Muscle layer of colon (tissue), 2 donors: ENCODE measurements around the gene INSL3.

Experiments used
- H3K27ac ChIP-seq: one replicate; pipeline ENCODE4 v1.7.0; 2013; ENCODE audit warnings: low read depth, mild to moderate bottlenecking, low read length, moderate library complexity
- H3K27me3 ChIP-seq, 2 donors: one replicate each; pipeline ENCODE4 v1.7.0; 2013; ENCODE audit warnings: low read length in 2 of 2, mild to moderate bottlenecking in 2 of 2; ENCODE audit not compliant: insufficient read depth in 2 of 2, control insufficient read depth in 1 of 2
- H3K36me3 ChIP-seq: one replicate; pipeline ENCODE4 v1.7.0; 2013; ENCODE audit warnings: mild to moderate bottlenecking, low read length; ENCODE audit not compliant: insufficient read depth
- H3K4me1 ChIP-seq: one replicate; pipeline ENCODE4 v1.7.0; 2013; ENCODE audit warnings: mild to moderate bottlenecking, low read length; ENCODE audit not compliant: insufficient read depth
- H3K4me3 ChIP-seq, 2 donors: one replicate each; pipeline ENCODE4 v1.7.0; 2013; ENCODE audit warnings: low read length in 2 of 2, low read depth in 1 of 2, mild to moderate bottlenecking in 1 of 2, moderate library complexity in 1 of 2
- H3K9ac ChIP-seq: one replicate; pipeline ENCODE4 v1.7.0; 2013; ENCODE audit warnings: low read length
- H3K9me3 ChIP-seq: one replicate; pipeline ENCODE4 v1.7.0; 2013; ENCODE audit warnings: mild to moderate bottlenecking, low read length
- donor health status: abdominal sarcoma.
- donor health status: Adenocarcinoma of cecum.

INSL3 gene

DNA sequence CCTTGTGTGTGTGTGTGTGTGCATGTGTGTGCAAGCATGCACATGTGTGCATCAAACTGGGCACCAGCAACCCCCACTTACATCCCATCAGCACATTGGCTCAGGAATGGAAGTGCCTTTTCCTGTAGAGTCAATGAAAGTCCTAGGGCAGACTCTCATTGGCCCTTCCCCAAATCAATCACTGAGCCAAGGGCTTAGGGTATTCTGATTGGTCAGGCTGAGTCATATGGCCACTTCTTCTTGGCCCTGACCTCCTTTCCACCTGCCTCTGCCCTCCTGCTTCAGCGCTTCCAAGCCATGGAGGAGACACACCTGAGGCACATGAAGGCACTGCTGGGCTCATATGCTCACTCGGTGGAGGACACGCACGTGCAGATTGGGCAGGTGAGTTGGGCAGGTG lies 49.1 kb downstream of the INSL3 start:
- Histone ChIP-seq H3K27ac (no peak overlapping the region), H3K36me3 (no peaks in the 10 kb centered on the region), H3K9me3 (no peaks in the 10 kb centered on the region), H3K4me3 (no peak overlapping the region), H3K27me3 (peaks cover 0 to 5% of the 10 kb centered on the region in 2 donors), H3K9ac (no peak overlapping the region), H3K4me1 (no peaks in the 10 kb centered on the region)

DNA sequence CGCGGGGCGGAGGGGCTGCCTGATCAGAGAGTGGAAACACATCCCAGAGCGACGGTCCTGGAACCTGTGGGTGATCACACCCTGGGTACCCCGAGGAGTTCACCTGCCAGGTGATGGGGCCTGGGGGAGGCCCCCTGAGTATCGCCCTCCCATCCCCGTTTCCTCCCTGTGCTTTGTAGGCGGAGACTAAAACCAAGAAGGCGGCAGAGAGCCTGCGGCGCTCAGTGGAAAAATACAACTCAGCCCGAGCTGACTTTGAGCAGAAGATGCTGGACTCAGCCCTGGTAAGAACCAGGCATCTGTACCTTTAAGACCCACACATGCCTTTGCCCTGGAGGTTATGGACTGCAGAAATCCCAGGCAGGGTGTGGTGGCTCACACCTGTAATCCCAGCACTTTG lies 50.7 kb downstream of the INSL3 start:
- H3K27ac ChIP-seq = no peak overlapping the region
- H3K9ac ChIP-seq = no peak overlapping the region
- H3K4me1 ChIP-seq = peaks cover 8% of the 10 kb centered on the region
- no peak overlapping the region for H3K4me3 ChIP-seq
- no peaks in the 10 kb centered on the region for H3K9me3 ChIP-seq
- H3K36me3 ChIP-seq = no peaks in the 10 kb centered on the region
- peaks cover 0 to 5% of the 10 kb centered on the region in 2 donors for H3K27me3 ChIP-seq

DNA sequence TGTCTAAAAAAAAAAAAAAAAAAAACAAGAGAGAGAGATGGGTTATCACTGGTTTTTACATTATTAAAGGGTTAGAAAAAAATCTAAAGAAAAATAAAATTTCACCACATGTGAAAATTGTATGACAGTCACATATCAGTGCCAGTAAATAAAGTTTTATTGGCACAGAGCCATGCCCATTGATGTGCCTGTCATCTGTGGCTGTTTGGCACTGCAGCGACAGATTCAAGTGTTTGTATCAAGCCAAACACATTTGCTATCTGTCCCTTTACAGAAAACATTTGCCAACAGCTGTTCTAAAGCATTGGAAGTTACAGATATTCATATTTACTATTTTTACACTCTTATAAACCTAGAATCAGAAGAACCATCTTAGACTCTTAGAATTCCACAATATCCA lies 53.8 kb downstream of the INSL3 start:
- H3K9ac ChIP-seq = no peak overlapping the region
- no peak overlapping the region for H3K27ac ChIP-seq
- H3K36me3 ChIP-seq = no peaks in the 10 kb centered on the region
- no peaks in the 10 kb centered on the region for H3K27me3 ChIP-seq
- peaks cover 8% of the 10 kb centered on the region for H3K4me1 ChIP-seq
- H3K4me3 ChIP-seq = no peak overlapping the region
- H3K9me3 ChIP-seq = no peaks in the 10 kb centered on the region

DNA sequence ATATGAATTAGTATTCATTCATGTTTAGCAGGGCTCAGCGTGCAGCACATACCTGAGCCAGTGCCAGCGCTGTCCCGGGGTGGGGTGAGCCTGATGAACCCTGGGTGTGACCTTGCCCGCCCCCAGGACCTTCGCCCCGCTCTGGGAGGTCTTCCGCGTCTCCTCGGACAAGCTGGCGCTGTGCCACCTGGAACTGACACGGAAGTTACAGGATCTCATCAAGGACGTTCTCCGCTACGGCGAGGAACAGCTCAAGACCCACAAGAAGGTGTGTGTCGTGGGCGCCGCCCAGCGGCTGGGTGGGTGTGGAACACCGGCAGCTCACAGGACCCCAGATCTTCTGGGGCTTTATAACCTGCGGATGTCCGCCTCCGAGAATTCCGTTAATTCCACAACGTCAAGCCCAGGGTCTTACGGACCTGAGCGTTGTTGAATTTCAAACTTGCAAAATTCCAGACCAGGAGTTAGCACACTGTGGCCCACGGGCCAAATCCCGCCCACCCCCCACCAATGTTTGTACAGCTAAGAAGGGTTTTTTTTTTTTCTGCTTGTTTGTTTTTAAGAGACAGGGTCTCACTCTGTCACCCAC lies 54.7 kb downstream of the INSL3 start:
- H3K27me3 ChIP-seq = no peaks in the 10 kb centered on the region
- H3K27ac ChIP-seq = no peak overlapping the region
- no peak overlapping the region for H3K9ac ChIP-seq
- peaks cover 8% of the 10 kb centered on the region for H3K4me1 ChIP-seq
- H3K9me3 ChIP-seq = no peaks in the 10 kb centered on the region
- no peaks in the 10 kb centered on the region for H3K36me3 ChIP-seq
- H3K4me3 ChIP-seq = peak overlapping the region in 1 of 2 donors; percentile 37
